GM21529 (cell line): ENCODE results near the gene OLFM3.

ENCODE experiments used
- ATAC-seq: cut with Tn5 transposase; IDR thresholded peaks from one replicate; pipeline ENCODE4 v1.9.1; 2021; ENCODE audit not compliant: unreplicated experiment

Gene OLFM3

GRCh38 chr1:101852936-101853335, 143.8 kb downstream of the OLFM3 start:
- ATAC-seq = no peak

- ATAC-seq = no peak
These were observed 147.4 kb downstream of the OLFM3 start for GRCh38 chr1:101849356-101849755.

- ATAC-seq = no peak
These were observed 149.1 kb downstream of the OLFM3 start for GRCh38 chr1:101847626-101848025.

- no peak for ATAC-seq
These were observed 149.9 kb downstream of the OLFM3 start for GRCh38 chr1:101846820-101847219.

GRCh38 chr1:101843160-101843559, 153.6 kb downstream of the OLFM3 start:
- no peak for ATAC-seq

GRCh38 chr1:101841824-101842223, 154.9 kb downstream of the OLFM3 start:
- ATAC-seq = no peak

GRCh38 chr1:101835988-101836387, 160.7 kb downstream of the OLFM3 start:
- ATAC-seq = no peak

- no peak for ATAC-seq
These were observed 163.4 kb downstream of the OLFM3 start for GRCh38 chr1:101833312-101833711.

GRCh38 chr1:101826416-101826815, 170.3 kb downstream of the OLFM3 start:
- ATAC-seq = no peak

GRCh38 chr1:101820071-101820470, 176.7 kb downstream of the OLFM3 start:
- no peak for ATAC-seq

- ATAC-seq = no peak
These were observed 180.5 kb downstream of the OLFM3 start for GRCh38 chr1:101816262-101816661.

- ATAC-seq = no peak
These were observed 198.3 kb downstream of the OLFM3 start for GRCh38 chr1:101798417-101798816.

GRCh38 chr1:101797722-101798121, 199.0 kb downstream of the OLFM3 start:
- no peak for ATAC-seq

- ATAC-seq = no peak
These were observed 215.4 kb downstream of the OLFM3 start for GRCh38 chr1:101781201-101781831.

GRCh38 chr1:101769520-101769919, 227.2 kb downstream of the OLFM3 start:
- no peak for ATAC-seq

GRCh38 chr1:101757985-101758384, 238.7 kb downstream of the OLFM3 start:
- no peak for ATAC-seq

GRCh38 chr1:101756411-101756810, 240.3 kb downstream of the OLFM3 start:
- no peak for ATAC-seq
